ENCODE data around the gene BOD1L1. TPM values are rescaled to one million over a fixed set of nuclear protein-coding genes. Genes with fewer than 3 reads are reported as not detected.

BOD1L1 gene
- total and polyA plus RNA-seq, 2 of the 8 experiments (the other 6 are each of a cell fraction or from before 2014, with no cell fraction given): 6.8 to 39.3 TPM

DNA sequence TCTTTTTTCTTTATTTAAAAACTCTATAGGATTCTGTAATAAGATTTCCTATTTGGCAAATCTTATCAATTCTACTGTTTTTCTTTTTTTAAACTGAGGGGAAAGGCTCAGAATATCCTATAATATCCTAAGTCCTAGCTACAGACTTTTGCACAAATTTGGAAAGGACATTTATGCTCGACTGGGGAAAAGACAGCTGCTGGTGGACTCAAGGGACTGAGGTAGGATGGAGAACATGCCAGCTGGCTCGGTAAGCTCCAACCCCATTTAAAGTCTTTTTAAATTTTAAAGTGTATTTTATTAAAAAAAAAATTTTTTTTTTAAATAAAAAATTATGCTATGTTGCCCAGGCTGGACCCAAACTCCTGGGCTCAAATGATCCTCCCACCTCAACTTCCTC, 36.8 kb downstream of the BOD1L1 start:
- Histone ChIP-seq H3K56ac (replicated peaks; ENCODE audit: insufficient read length, low read depth, low read length) (no peak overlapping the region), H2BK120ac (replicated peaks; ENCODE audit: low read depth, low read length) (no peak overlapping the region), H3K36me3 (ENCODE audit: control insufficient read depth in 2 of 4, insufficient read depth in 4 of 4, low read length in 3 of 4) (peaks cover 0 to 48% (median 23%) of the 10 kb centered on the region in 4 experiments), H3K4me3 (ENCODE audit: extremely low read depth in 1 of 4, insufficient read depth in 2 of 4, low read depth in 3 of 4, low read length in 4 of 4) (no peak overlapping the region), H2BK12ac (ENCODE audit: low read depth, low read length) (no peak overlapping the region), H3K9ac (replicated peaks in 1 of 4; ENCODE audit: extremely low read depth in 1 of 4, low read depth in 3 of 4, low read length in 3 of 4) (no peak overlapping the region), H2BK5ac (ENCODE audit: low read depth, low read length) (no peak overlapping the region), H4K5ac (ENCODE audit: insufficient read length, low read depth, low read length) (no peak overlapping the region), H2BK15ac (ENCODE audit: low read length) (no peak overlapping the region), H3K4me2 (ENCODE audit: insufficient read depth in 1 of 2, low read depth in 2 of 2, low read length in 2 of 2) (no peak overlapping the region), H2AK5ac (ENCODE audit: low read depth, low read length) (no peak overlapping the region), H3K27ac (ENCODE audit: low read depth, low read length) (no peak overlapping the region), H4K20me1 (replicated peaks in 1 of 2; ENCODE audit: control insufficient read depth in 1 of 2, insufficient read depth in 2 of 2, low read length in 2 of 2) (no peaks in the 10 kb centered on the region), H3K4me1 (replicated peaks in 1 of 4; ENCODE audit: control insufficient read depth in 3 of 4, insufficient read depth in 4 of 4, low read length in 3 of 4) (no peaks in the 10 kb centered on the region), H3K23ac (ENCODE audit: insufficient read length) (no peak overlapping the region), H3K14ac (ENCODE audit: insufficient read length) (no peak overlapping the region), H2BK20ac (ENCODE audit: low read length) (no peak overlapping the region), H2AFZ (ENCODE audit: low read length) (no peak overlapping the region), H3K4ac (replicated peaks; ENCODE audit: insufficient read length, low read depth, low read length) (no peak overlapping the region), H3K79me2 (ENCODE audit: control insufficient read depth in 1 of 2, insufficient read depth in 2 of 2, low read length in 2 of 2) (no peaks in the 10 kb centered on the region), H4K8ac (ENCODE audit: extremely low read depth, insufficient read depth, low read length) (no peak overlapping the region), H4K91ac (replicated peaks; ENCODE audit: insufficient read length, low read length) (no peak overlapping the region), H3K23me2 (ENCODE audit: low read depth, low read length) (no peaks in the 10 kb centered on the region), H3K27me3 (replicated peaks in 1 of 4; ENCODE audit: control insufficient read depth in 3 of 4, extremely low read depth in 1 of 4, insufficient read depth in 3 of 4, low read length in 3 of 4) (no peaks in the 10 kb centered on the region), H3K9me3 (ENCODE audit: insufficient read depth in 2 of 2, low read depth in 1 of 2, low read length in 1 of 2) (no peaks in the 10 kb centered on the region), H3K18ac (ENCODE audit: extremely low read depth, low read length) (no peak overlapping the region), H3K79me1 (ENCODE audit: low read depth, low read length) (no peaks in the 10 kb centered on the region)
- ChIA-PET POLR2A (ENCODE audit: partially characterized antibody) (no interaction called here), CTCF (ENCODE audit: partially characterized antibody) (interaction anchor here (1.2 kb wide), 1 partner anchor 38 kb away, joined by 3 read pairs; no protein-coding TSS in a partner anchor)
- DNase-seq (ENCODE audit: low read depth in 1 of 2, low spot score in 2 of 2) (no peak), FAIRE-seq (no peak)
- 97% methylated on average over 2 of the region's 2 CpGs; no CpG with 5 or more reads in 1 of the 2 experiments for WGBS, 2 experiments (ENCODE audit: extremely low coverage in 1 of 2, insufficient coverage in 1 of 2, insufficient read length in 1 of 2, insufficient replicate concordance in 2 of 2, low coverage in 1 of 2, low lambda C conversion rate in 2 of 2, missing lambda C conversion rate in 1 of 2)
- TF ChIP-seq JUND (IDR thresholded peaks at IDR 0.05; ENCODE audit: low read length): no peak
- TF ChIP-seq SUZ12 (IDR thresholded peaks at IDR 0.05; ENCODE audit: low read length): no peak
- TF ChIP-seq, protein P1, sequence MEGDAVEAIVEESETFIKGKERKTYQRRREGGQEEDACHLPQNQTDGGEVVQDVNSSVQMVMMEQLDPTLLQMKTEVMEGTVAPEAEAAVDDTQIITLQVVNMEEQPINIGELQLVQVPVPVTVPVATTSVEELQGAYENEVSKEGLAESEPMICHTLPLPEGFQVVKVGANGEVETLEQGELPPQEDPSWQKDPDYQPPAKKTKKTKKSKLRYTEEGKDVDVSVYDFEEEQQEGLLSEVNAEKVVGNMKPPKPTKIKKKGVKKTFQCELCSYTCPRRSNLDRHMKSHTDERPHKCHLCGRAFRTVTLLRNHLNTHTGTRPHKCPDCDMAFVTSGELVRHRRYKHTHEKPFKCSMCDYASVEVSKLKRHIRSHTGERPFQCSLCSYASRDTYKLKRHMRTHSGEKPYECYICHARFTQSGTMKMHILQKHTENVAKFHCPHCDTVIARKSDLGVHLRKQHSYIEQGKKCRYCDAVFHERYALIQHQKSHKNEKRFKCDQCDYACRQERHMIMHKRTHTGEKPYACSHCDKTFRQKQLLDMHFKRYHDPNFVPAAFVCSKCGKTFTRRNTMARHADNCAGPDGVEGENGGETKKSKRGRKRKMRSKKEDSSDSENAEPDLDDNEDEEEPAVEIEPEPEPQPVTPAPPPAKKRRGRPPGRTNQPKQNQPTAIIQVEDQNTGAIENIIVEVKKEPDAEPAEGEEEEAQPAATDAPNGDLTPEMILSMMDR (IDR thresholded peaks at IDR 0.05; ENCODE audit: control extremely low read depth in 1 of 3, insufficient read depth in 1 of 3, low read depth in 1 of 3, low read length in 3 of 3): no peak
- no peak for TF ChIP-seq SIRT6 (IDR thresholded peaks at IDR 0.05; ENCODE audit: low read length)
- no peak for TF ChIP-seq SAP30 (IDR thresholded peaks at IDR 0.05; ENCODE audit: insufficient read depth, insufficient replicate concordance, low read length)
- TF ChIP-seq NANOG (IDR thresholded peaks at IDR 0.05; ENCODE audit: insufficient read depth, low read depth, low read length, poor library complexity, severe bottlenecking): no peak
- no peak for TF ChIP-seq GABPA (IDR thresholded peaks at IDR 0.05; ENCODE audit: borderline replicate concordance, insufficient read depth, low read length)
- TF ChIP-seq EGR1 (IDR thresholded peaks at IDR 0.05; ENCODE audit: borderline replicate concordance, low read depth, low read length): no peak
- no peak for TF ChIP-seq BRCA1 (IDR thresholded peaks at IDR 0.05; ENCODE audit: low read depth, low read length)
- no peak for TF ChIP-seq KDM1A (IDR thresholded peaks at IDR 0.05; ENCODE audit: borderline replicate concordance, low read length)
- TF ChIP-seq POLR2A (IDR thresholded peaks at IDR 0.05; ENCODE audit: control extremely low read depth in 1 of 2, low read depth in 2 of 2, low read length in 2 of 2): no peak
- no peak for TF ChIP-seq HDAC6 (IDR thresholded peaks at IDR 0.05; ENCODE audit: low read depth, low read length)

Data from H1 (cell line).